HG02571 (cell line): Measurements from ENCODE around the gene PPARD.
"Not testable (repeated sequence)": the region's sequence is repeated elsewhere in the genome, so short reads cannot be mapped to it uniquely, and the experiment has no call there.

ENCODE experiments used
- ATAC-seq: cut with Tn5 transposase; IDR thresholded peaks from one replicate; pipeline ENCODE4 v1.9.1; 2021; ENCODE audit warnings: mild to moderate bottlenecking, moderate library complexity; ENCODE audit not compliant: unreplicated experiment

PPARD gene

GRCh38 chr6:35342258-35343091 lies at the start of gene PPARD:
Gene PPARD, plus strand, starts transcription at chr6:35342558. Its CDS starts 68,530 bp downstream, at chr6:35411088.
- peak; percentile 91 for ATAC-seq

- no peak for ATAC-seq
Measured at GRCh38 chr6:35293681-35294080, 48.7 kb upstream of the PPARD start.

- ATAC-seq: no peak
Measured at GRCh38 chr6:35294308-35294945, 47.9 kb upstream of the PPARD start.

- ATAC-seq: no peak
Measured at GRCh38 chr6:35295036-35295435, 47.3 kb upstream of the PPARD start.

GRCh38 chr6:35295521-35296315 lies 46.6 kb upstream of the PPARD start:
- ATAC-seq: no peak

- peak; percentile 5 for ATAC-seq
Measured at GRCh38 chr6:35296931-35297600, 45.3 kb upstream of the PPARD start.

- peak; percentile 57 for ATAC-seq
Measured at GRCh38 chr6:35297601-35298481, 44.5 kb upstream of the PPARD start, which contains the start of gene DEF6. Gene DEF6, plus strand, starts transcription at chr6:35297818. Its CDS starts 39 bp downstream, at chr6:35297857.

GRCh38 chr6:35298625-35299140 lies 43.7 kb upstream of the PPARD start:
- no peak for ATAC-seq

GRCh38 chr6:35299674-35300073 lies 42.7 kb upstream of the PPARD start:
- ATAC-seq: no peak

GRCh38 chr6:35300848-35301247 lies 41.5 kb upstream of the PPARD start:
- ATAC-seq: no peak

GRCh38 chr6:35302604-35303241 lies 39.6 kb upstream of the PPARD start:
- peak; percentile 81 for ATAC-seq

- no peak for ATAC-seq
Measured at GRCh38 chr6:35304299-35304698, 38.1 kb upstream of the PPARD start.

- ATAC-seq: no peak
Measured at GRCh38 chr6:35305117-35305516, 37.2 kb upstream of the PPARD start.

GRCh38 chr6:35307138-35307537 lies 35.2 kb upstream of the PPARD start:
- not testable (repeated sequence) for ATAC-seq

- not testable (repeated sequence) for ATAC-seq
Measured at GRCh38 chr6:35308543-35308942, 33.8 kb upstream of the PPARD start.

- ATAC-seq: no peak
Measured at GRCh38 chr6:35309611-35310264, 32.6 kb upstream of the PPARD start.

GRCh38 chr6:35310265-35310831 lies 32.0 kb upstream of the PPARD start:
- ATAC-seq: no peak

- ATAC-seq: no peak
Measured at GRCh38 chr6:35311390-35312075, 30.8 kb upstream of the PPARD start.
